Measurements from ENCODE around the gene VEZT.
"Not testable (repeated sequence)": the region's sequence is repeated elsewhere in the genome, so short reads cannot be mapped to it uniquely, and the experiment has no call there.

The VEZT gene

DNA sequence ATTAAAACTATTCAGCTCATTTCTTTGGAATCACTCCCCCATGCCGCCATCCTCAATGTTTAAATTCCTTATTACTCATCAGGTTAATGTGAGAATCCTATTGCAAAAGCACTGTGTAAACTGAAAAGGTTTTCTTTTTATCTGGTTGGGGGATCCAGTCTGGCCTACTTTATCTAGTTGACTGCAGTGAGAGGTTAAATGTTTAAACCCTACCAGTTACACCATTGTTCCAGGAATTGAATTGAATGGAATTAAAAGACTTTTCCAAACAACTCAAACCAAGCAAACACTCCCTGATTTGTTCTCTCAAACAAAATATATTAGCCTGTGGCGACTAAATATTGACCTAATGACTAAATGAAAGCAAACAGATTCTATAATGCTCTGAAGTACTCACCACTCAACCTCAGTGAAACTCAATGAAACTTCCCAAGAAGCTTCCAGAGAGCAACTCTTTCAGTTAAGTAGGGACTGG is 100.5 kb downstream of the VEZT start:
- DNase-seq (ENCODE audit: low read depth in 3 of 3, low spot score in 1 of 3): no peak

DNA sequence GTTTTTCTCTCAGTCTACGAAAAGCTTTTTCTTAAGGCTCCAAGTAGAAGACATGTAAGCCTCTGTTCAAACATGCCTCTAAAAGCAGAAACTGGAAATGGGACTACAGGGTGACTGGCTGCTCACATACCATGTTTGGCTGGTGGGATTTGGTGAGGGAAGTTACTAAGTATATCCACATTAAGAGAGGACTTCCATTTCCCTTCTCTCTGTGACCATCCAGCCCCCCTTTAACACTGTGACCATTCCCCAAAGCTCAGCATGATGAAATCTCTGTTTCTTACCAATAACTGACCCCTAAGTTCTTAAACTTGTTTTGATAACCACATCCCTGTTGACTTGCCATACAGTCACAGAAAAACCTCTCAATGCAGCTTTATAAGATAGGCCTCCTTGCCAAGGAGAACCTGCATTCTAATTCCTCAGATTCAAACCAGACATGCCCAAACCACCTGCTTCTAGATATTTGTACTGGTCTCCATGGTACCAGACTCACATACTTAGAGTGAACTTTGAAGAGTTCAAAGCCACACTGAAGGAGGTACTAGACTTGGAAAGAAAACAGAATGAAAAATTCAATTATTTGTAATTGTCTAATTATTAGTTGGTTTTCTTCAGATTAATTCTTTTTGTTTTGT is 102.2 kb downstream of the VEZT start:
- no peak for DNase-seq (ENCODE audit: low read depth in 3 of 3, low spot score in 1 of 3)

DNA sequence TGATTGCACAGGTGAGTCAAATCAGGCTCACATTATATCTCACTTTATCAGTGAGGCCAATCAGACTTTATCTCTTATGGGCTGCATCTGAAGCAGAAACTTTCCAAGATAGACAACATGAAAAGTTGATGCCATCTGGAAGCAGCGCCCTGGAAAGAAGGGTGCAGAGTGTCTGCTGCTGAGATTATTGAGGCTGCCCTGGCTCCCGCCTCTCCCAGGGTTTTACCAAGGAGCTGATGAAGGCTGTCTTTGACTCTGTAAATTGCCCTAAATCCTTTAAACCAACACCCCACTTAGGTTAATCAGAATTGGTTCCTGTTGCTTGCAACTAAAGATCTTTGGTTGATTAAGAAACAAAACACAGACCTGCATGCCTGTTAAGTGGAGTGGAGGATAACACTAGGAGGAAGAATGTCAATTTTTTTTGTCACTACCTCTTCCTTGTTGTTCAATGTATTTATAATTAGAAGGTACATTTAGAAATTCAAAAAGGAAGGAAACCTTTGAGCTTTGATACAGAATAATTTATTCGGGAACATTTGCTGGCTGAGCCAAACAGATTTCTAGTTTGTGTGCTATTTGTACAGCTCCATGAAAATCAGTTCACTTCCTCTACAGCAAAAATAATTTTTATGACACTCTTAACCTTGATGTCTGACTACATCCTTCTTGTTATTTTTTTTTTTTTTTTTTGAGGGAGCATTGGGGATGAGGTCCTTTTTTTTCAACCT is 104.1 kb downstream of the VEZT start:
- DNase-seq (ENCODE audit: low read depth in 3 of 3, low spot score in 1 of 3): no peak

DNA sequence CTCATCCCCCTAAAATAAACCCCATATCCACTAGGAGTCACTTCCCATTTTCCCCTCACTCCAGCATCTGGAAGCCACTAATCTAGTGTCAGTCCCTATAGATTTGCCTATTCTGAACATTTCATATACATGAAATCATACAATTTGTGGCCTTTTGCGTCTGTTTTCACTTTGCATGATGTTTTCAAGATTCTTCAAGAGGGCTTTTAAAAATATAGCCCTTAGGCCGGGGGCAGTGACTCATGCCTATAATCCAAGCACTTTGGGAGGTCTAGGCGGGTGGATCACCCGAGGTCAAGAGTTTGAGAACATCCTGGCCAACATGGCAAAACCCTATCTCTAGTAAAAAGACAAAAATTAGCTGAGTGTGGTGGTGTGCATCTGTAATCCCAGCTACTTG is 104.7 kb downstream of the VEZT start:
- DNase-seq (ENCODE audit: low read depth in 3 of 3, low spot score in 1 of 3): no peak

DNA sequence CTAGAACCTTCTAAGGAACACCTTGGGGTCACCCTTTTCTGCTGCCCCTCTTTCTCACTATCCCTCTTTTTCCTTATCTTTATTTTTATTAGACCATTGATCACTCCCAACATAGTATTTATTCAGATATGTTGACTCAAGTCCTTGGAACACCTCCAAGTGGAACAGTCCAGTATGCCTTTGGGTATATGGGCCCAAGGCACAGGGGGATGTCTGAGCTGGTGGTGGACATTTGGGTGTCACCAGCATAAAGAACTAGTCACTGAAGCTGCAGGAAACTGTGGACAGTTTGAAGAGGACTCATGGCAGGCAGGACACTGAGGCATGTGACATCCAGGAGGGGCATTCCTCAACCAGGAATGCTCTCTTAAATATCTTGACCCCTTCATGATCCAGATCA is 105.6 kb downstream of the VEZT start:
- DNase-seq (ENCODE audit: low read depth in 3 of 3, low spot score in 1 of 3): no peak

DNA sequence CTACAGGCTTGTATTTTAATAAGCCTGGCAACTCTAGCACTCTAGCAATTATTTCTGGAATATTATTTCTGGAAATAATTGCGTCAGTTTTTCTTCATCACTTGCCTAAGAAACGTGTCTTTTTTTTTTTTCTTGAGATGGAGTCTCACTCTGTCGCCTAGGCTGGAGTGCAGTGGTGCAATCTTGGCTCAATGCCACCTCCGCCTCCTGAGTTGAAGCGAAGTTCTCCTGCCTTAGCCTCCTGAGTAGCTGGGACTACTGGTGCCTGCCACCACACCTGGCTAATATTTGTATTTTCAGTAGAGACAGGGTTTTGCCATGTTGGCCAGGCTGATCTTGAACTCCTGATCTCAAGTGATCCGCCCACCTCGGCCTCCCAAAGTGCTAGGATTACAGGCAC is 106.6 kb downstream of the VEZT start:
- DNase-seq (ENCODE audit: low read depth in 3 of 3, low spot score in 1 of 3): not testable (repeated sequence)

DNA sequence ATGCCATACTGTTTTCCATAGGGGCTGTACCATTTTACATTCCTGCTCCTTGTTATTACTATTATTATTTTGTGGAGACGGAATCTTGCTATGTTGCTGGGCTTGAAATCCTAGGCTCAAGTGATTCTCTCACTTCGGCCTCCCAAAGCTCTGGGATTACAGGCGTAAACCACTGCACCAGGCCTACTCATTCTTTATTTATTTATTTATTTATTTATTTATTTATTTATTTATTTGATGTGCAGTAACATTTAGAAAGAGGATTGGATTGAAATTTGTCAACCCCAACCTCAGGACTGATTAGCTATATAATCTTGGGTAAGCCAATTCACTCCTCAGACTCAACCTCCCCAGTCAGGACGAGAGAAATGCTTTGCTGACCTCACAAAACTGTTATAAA is 107.9 kb downstream of the VEZT start:
- DNase-seq (ENCODE audit: low read depth in 3 of 3, low spot score in 1 of 3): no peak

DNA sequence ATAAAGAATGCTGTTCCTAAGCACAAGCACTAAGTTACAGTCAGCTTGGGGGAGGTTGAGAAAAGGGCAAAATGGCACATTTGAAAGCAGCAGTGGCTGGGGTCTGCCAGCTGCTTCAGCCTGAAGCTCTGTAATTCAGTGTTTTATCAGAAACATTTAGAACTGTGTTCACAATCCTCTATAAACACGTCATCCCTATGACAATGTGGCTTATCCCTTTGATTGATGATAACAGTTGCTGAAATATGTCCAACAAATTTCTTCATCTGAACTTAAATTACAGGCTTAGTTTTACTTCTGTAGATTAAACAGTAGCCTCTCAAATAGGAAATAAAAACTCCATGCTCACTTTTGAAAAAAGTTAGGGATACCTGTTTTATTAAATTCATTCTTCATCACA is 108.8 kb downstream of the VEZT start:
- DNase-seq (ENCODE audit: low read depth in 3 of 3, low spot score in 1 of 3): no peak

DNA sequence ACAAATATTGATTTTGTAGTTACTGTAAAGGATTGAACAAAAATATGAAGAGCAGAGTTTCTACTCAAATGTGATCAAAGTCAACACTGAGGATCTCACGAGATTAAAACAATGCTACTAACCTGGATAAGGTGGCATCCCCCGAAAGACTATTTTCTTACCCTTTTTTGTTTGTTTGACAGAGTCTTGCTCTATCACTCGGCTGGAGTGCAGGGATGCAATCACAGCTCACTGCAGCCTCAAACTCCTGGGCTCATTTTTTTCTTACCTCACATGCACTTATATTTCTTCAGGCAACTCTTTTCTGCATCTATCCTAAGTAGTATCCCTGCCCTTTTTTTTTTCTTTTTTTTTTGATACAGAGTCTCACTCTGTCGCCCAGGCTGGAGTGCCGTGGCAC is 109.2 kb downstream of the VEZT start:
- DNase-seq (ENCODE audit: low read depth in 3 of 3, low spot score in 1 of 3): no peak

DNA sequence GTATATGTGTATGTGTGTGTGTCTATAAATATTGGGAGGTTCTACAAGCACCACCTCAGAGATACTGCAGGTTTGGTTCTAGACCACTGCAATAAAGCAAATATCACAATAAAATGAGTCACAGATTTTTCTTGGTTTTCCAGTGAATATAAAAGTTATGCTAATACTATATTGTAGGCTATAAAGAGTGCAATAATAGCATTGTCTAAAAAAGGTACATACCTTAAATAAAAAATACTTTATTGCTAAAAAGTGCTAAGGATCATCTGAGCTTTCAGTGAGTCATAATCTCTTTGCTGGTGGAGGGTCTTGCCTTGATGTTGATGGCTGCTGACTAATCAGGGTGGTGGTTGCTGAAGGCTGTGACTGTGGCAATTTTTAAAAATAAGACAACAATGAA is 111.1 kb downstream of the VEZT start:
- DNase-seq (ENCODE audit: low read depth in 3 of 3, low spot score in 1 of 3): no peak

DNA sequence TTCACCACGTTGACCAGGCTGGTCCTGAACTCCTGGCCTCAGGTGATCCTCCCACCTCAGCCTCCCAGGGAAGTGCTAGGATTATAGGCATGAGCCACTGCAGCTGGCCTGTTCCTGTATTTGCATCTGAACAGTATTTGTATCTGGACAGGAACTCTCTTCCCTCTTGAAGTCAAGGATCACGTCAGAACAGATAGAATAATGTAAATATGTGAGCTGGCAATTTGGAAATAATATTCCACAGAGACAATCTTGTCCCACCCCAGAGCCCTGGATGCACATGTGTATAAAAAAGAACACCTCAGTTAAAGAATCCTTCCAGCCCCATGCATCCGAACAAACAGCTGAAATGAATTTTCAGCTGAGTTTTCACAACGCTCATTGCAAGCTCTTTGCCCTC is 118.3 kb downstream of the VEZT start:
- DNase-seq (ENCODE audit: low read depth in 3 of 3, low spot score in 1 of 3): no peak

DNA sequence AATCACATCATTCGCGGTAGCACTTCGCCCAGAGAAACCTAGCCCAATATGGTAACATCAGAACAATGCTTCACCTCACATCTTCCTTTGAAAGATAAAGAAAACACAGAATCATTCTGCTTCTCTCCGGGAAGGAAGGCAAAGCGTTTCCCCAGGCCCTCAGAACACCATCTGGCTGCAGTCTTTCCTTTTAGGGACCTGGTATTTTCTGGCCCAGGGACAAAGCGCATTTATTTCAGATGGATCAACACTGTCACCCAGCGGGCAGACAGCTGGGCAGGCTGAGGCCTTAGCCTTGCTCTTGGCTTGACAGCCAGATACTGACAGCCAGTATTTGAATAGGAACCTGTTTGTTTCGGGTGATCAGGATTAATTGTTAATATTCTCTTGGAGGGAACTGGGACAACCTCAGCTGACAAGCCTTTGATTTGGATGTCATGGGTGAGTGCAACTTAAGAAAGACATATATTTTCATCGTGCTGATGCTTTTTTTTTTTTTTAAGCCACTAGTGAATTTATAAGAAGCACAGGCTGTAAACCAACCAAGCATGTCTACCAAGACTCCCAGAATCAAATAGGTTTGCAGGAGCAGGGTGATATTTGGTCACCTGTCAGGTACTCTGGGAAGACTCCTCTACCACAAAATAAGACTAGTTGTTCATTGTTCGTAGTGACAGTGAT is 118.9 kb downstream of the VEZT start:
- no peak for DNase-seq (ENCODE audit: low read depth in 3 of 3, low spot score in 1 of 3)

DNA sequence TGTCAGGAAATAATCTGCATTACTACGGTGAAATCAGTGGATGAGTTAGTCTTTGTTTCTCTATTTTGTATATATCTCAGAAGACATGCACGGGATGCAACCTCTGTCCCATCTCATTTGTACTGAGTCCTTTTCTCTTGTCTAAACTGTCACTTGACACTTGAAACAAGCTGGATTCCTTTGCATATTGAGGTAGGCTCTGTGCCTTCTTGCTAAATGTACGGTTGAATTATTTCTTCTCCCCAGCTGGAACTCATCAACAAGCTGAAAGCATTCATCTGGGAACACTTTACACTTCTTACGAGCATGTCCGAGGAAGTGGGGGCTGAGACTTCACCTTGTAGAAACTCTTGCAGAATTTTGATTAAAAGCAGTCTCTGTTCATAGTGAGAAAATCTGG is 119.5 kb downstream of the VEZT start:
- DNase-seq (ENCODE audit: low read depth in 3 of 3, low spot score in 1 of 3): no peak

DNA sequence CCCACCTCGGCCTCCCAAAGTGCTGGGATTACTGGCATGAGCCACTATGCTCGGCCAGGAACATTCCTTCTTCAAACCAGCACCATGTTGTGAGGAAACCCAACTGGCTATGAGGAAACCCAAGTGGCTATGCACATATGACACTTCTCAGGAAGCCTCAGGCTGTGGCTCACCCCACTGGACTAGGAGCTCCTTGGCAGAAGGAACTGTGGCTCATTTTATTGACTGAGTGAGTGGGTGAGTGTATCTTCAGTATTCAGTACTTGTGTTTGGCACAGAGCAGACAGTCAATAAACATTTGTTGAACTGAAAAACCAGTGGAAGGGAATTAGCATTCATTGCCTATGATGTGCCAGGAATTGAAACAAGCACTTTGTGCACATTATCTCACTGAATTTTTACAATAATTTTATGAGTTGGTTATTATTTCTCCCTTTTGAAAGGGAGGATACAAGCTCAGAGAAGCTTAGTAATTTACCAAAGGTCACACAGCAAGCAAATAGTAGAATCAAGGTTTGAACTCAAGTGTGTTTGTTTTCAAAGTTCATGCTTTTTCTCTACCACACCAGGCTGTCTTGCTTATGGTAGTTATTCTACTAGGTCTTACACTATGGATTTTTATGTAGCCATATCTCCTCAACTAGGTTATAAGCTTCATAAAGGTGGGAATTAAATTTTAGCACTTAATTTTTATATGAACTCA is 121.6 kb downstream of the VEZT start:
- DNase-seq (ENCODE audit: low read depth in 3 of 3, low spot score in 1 of 3): no peak

DNA sequence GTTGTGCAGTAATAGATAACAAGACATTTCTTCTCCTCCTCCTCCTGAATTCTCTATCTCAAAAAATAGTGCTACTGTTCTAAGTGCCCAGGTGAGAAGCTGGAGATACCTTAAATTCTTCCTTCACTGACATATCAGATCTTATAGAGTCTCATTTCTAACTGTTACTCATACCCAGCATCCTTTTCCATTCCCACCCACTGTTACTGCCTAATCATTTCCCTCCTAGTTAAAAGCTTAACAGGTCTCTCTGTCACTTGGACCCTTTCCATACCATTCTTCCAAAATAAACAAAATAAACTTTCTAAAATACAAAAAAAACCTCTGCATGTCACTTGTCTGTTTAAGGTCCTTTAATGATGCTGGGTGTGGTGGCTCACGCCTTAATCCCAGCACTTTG is 124.4 kb downstream of the VEZT start:
- no peak for DNase-seq (ENCODE audit: low read depth in 3 of 3, low spot score in 1 of 3)

DNA sequence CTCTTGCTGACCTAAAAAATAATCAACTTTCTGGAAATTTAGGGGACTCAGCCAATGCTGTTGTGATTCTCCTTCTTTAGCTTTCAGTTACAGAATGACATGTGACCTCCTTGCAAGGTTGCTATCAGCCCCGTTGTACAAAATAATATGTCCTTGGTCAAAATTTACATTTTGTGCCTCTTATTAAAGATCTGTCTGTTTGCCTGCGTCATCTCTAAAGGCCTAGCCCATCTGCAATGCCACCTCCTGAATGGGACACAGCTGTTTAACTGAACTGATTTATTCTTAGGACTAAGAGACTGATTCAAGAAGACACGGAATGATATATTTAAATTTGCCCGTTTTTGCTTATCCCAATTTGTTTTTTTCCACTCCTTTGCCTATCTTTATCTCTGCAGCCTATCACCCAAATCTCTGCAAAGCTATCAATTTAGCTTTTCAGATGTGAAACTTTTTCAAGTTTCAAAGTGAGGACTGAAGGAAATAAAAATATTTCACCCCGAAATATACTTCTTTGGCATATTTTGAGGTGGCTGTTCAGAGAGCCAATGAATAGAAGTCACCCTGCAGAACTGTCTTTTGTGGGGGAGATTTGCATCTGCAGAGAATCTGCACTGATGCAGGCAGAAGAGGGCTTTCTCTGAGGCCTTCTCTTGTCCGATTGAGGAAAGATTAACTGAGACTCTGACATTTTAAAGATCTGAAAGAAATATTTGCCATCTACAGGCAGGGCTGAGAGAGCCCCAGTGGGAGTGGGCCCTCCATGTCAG is 126.0 kb downstream of the VEZT start:
- DNase-seq (ENCODE audit: low read depth in 3 of 3, low spot score in 1 of 3): no peak

DNA sequence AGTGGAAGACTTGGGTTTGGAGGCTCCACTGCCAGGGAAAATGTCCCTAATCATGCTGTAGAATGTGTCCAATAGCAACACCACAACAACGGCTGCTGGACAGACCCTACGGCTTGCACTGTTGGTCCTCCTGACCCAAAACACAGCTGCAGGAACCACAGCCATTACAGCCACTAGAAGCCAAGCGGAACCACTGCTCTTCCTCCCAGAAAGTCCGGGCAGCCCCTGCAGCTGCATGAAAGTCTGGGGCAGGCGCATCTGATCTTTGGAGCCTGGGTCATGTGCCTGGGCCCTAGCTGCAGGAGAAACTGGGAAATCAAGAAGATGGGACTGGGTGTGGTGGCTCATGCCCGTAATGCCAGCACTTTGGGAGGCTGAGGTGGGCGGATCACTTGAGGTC is 131.7 kb downstream of the VEZT start:
- DNase-seq (ENCODE audit: low read depth in 3 of 3, low spot score in 1 of 3): no peak

DNA sequence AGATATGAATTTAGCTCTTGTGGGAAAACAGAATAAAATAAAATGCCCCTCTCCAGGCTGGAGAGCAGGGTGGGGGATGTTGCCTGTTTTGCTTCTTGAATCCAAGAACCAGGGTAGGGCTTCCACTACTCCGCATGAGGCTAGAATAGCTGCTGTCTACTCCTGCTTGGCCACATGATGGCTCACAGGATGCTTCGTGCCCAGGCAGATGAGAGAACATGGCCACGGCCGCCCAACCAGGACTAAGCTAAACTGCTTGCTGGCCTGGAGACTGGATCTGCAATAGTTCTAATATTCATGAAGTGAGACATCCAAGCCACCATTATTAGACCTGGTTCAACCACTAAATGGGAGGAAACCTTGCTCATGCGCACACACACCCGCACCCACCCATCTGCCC is 134.1 kb downstream of the VEZT start:
- DNase-seq (ENCODE audit: low read depth in 3 of 3, low spot score in 1 of 3): no peak
